CD4-positive, alpha-beta T cell treated with Interleukin-15 for 1 hour (primary cell): ENCODE measurements around the gene ARL2BP.
"Not testable (repeated sequence)": the region's sequence is repeated elsewhere in the genome, so short reads cannot be mapped to it uniquely, and the experiment has no call there.

ENCODE experiments used
- DNase-seq: peaks from one replicate; pipeline ENCODE4 v3.0.0-alpha.2; 2020

ARL2BP gene

DNA sequence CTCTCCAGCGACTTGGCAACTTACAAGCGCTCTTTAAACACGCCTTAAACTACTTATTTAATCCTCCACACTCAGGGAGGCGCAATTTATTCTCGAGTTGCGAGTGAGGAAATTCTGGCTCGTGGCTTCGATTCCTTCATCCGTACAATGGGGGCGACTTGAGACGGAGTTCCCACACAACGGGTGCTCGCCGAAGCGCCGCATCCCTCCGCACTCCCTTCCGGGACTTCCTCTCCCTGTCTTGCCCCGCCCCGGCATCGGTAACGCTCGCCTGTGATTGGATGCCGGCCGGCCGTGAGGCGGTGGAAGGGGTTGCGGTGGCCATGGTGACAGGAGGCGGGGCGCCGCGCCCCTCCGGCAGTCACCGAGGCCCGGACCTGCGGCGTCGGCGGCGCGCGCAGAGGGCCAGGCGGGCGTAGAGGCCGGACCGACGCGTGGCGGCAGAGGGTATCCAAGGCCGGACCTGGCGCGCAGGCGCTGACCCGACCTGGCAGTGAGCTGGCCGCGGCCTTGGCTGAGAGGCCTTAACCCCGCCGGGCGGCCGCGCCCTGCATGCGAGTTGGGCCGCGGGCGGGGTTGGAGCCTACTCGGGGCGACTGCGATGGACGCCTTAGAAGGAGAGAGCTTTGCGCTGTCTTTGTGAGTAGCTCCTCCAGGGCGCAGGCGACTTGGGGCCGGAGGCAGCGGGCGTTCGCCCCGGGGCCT, at the start of gene ARL2BP:
Gene ARL2BP, plus strand, starts transcription at position 493 of the 705 bp plus-strand sequence. Its CDS starts 109 bp downstream, at position 602.
- DNase-seq, result peak; percentile 97

DNA sequence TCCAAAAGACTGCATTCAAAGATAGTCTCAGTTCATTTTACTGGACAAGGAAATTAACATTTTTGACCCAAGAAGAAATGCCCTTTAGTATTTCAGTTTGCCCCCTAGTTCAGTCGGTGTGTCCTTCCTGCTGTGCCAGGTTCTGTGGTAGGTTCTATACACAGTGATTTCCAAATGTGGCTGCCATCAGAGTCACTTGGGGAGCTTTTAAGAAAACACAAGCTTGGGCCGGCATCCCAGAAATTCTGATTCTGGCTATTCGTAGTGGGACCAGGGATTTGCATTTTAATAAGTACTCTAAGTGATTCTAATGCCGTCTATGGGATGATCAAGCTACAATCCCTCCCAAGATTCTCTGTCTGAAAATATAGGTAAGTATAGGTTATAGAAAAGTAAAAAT, 48.8 kb upstream of the ARL2BP start:
- no peak for DNase-seq

DNA sequence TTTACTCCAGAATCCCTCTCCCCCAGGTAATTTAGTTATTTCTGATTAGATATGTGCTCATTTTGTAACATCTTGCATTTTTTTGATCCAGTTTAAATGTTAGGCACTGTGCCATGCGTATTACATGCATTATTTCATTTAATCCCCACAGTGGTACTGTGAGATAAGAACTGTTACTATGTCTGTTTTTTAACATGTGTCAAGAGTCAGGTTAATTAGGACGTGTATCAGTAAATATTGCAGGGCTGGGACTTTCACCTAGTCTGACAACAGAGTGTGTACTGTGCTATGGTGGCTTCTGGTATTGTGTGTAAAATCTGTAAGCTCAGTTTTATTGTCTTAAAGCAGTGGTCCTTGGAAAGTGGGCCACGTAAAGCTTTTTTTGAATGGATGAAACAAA, 48.3 kb upstream of the ARL2BP start:
- no peak for DNase-seq

DNA sequence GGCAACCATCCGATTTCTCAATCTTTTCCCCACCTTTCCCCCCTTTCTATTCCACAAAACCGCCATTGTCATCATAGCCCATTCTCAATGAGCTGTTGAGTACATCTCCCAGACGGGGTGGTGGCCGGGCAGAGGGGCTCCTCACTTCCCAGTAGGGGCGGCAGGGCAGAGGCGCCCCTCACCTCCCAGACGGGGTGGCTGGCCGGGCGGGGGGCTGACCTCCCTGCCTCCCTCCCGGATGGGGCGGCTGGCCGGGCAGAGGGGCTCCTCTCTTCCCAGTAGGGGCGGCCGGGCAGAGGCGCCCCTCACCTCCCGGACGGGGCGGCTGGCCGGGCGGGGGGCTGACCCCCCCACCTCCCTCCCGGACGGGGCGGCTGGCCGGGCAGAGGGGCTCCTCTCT, 44.7 kb upstream of the ARL2BP start:
- DNase-seq, result not testable (repeated sequence)

DNA sequence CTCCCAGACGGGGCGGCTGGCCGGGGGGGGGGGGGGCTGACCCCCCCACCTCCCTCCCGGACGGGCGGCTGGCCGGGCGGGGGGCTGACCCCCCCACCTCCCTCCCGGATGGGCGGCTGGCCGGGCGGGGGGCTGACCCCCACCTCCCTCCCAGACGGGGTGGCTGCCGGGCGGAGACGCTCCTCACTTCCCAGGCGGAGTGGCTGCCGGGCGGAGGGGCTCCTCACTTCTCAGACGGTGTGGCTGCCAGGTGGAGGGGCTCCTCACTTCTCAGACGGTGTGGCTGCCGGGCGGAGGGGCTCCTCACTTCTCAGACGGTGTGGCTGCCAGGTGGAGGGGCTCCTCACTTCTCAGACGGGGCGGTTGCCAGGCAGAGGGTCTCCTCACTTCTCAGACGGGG, 44.1 kb upstream of the ARL2BP start:
- not testable (repeated sequence) for DNase-seq

DNA sequence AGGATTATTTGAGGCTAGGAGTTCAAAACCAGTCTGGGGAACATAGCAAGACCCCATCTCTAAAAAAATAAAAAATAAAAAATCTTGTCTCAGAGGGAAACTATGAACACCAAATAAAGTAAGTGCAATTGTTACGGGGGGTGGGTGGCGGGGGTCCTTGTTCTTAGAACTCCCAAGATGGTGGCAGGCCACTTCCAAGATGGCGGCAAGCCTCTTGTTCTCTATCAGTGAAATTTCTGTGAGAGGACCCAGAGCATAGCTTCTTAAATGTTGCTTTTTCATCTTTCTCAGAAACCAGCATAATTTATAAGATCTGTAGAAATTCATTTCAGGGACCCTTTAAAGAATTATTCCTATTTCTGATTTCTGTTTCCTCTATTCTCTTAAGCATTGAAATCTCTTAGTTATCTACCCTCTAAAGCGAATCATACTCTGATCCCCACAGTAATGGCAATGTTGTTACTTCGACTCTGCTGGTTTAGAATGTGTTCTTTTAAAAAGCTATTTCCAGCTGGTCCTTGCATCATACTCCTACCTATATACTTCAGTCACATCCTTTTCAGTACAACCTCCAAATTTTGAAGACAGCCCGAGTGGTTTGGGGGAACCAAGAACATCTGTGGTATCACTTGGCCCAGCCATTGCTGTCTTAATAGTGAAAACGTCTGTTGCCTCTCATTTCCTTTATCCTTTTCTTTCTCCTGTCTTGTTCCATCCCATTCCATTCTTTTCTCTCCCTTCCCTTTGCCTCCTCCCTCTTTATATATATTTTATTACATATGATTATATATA, 42.8 kb upstream of the ARL2BP start:
- no peak for DNase-seq

DNA sequence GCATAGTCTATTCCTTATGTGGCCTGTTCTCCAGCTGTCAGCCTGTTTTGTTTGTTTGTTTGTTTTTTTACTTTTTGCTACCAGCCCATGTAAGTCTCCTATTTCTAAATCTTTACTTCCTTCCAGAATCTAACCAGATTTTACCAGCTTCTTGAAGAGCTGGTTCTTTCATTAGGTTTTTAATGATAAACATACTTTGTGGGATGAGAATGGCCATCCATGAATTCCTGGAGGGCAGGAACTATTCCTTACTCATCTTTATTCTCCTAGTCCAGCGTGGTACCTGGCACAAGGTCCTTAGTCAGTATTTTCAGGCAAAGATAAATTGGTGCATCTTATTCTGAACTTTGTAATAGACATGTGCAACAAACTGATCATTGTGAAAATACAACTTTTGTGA, 41.6 kb upstream of the ARL2BP start:
- no peak for DNase-seq

DNA sequence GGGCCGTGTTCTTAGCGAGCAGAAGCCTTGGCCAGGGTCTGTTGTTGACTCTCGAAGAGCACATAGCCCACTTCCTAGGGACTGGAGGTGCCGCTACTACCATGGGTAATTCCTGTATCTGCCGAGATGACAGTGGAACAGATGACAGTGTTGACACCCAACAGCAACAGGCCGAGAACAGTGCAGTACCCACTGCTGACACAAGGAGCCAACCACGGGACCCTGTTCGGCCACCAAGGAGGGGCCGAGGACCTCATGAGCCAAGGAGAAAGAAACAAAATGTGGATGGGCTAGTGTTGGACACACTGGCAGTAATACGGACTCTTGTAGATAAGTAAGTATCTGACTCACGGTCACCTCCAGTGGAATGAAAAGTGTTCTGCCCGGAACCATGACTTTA, 40.4 kb upstream of the ARL2BP start:
- no peak for DNase-seq

DNA sequence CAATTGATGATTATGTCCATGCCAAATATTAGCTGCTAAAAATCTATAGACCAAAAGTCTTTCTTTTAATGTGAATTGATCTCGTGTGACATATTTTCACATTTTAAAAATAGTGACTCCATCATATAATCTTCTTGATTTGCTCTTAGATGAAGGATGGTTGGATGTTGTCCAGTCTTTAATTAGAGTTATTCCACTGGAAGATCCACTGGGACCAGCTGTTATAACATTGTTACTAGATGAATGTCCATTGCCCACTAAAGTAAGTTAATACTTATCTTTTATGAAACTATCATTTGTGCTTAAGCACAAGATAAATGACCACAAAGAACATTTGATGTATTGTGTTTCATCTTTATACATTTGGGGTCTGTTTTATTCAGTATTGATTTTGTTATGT, 36.1 kb upstream of the ARL2BP start:
- DNase-seq, result no peak

DNA sequence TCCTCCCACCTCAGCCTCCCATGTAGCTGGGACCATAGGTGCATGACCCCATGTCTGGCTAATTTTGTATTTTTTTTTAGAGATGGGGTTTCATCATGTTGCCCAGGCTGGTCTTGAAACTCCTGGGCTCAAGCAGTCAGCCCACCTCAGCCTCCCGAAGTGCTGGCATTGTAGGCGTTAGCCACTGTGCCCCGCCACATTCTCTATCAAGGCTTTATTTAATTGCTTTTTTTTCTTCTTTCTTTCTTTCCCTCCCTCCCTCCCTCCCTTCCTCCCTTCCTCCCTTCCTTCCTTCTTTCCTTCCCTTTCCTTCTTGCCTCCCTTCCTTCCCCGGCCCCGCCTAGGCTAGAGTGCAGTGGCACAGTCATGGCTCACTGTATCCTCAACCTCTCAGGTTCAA, 35.3 kb upstream of the ARL2BP start:
- DNase-seq, result no peak

DNA sequence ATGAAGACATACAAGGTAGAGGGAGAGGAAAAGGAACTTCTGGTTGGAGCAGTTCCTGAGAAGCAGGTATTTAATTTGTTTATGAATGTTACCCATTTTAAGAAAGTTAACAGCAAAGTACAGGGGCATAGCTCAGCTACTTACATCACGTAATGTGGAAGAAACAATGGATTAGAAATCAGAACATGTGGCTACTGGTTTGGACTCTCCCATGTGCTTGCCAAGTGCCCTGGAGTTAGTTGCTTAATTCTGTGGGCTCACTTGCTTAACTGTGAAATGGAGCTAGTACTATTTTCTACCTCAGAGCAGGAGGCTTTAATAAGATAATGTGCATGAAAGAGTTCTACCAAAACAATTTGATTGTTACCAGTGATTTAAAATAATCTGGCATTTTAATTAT, 31.6 kb upstream of the ARL2BP start:
- no peak for DNase-seq

DNA sequence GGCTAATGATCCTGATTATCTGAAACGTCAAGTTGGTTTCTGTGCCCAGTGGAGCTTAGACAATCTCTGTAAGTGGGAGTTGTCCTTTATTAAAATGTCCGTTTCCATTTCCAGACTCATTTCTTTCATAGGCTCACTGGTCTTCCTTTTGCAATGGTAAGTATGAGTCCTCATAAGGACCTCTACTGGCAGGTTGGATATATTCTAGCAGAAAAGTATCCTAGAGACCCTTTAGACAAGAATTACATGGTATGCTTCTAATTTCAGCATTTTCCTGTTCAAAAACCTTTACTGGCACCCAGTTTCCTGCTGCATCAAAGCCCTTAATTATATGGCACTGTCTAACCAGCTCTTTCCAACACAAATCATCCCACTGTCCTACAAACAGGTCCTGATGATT, 28.1 kb upstream of the ARL2BP start:
- DNase-seq, result no peak

DNA sequence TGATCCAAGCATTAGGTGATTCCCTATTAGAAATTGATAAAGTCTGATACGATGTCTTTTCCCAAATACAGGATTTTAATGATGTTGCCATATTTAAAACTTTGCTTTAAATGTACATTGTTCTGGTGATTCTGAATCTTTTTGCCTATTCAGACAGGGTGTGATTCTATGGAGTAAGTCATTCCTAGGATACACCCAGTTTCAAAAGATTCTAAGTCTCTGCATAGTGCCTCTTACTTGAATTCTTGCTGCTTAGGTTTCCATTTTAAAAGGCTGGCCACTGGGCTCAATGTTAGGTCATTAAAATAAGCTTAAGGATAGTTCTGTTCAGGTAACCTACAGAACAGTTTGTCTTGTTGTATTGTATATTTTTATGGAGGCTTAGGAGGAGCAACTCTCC, 22.0 kb upstream of the ARL2BP start:
- no peak for DNase-seq

DNA sequence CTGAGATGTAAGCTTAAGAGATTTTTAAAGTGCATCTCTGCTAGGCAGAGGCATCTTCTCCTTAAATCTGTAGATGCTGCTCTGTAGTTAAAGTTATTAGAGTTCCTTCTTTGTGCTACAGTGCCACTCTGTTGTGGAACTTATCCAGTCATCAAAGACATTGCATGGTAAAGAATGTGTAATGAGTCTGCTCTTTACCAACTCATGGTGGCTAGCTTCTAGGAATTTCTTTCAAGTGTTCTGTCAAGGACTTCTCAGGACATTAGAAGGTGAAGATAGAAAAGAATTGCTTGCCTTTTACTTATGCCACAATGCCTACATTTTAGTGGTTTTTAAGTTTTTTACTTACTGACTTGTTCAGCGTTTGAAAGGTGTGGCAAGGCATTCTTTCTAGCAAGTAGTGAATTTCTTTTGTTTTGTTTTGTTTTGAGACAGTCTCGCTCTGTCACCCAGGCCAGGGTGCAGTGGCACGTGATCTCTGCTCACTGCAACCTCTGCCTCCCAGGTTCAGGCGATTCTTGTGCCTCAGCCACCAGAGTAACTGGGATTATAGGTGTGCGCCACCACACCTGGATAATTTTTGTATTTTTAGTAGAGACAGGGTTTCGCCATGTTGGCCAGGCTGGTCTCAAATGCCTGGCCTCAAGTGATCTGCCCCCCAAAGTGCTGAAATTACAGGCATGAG, 20.3 kb upstream of the ARL2BP start:
- no peak for DNase-seq

DNA sequence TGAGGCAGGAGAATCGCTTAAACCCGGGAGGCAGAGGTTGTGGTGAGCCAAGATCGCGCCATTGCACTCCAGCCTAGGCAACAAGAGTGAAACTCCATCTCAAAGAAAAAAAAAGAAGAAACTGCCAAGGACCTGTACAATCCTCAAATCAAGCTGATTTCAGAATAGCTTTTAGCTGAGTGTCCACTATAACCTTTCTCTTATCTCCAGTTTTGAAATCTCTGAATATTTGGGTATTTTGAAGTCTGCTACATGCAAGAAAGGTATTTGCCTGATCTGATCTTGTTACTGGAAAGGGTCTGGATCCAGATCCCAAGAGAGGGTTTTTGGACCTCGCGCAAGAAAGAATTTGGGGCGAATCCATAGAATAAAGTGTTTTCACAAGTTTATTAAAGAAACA, 19.1 kb upstream of the ARL2BP start:
- DNase-seq, result no peak

DNA sequence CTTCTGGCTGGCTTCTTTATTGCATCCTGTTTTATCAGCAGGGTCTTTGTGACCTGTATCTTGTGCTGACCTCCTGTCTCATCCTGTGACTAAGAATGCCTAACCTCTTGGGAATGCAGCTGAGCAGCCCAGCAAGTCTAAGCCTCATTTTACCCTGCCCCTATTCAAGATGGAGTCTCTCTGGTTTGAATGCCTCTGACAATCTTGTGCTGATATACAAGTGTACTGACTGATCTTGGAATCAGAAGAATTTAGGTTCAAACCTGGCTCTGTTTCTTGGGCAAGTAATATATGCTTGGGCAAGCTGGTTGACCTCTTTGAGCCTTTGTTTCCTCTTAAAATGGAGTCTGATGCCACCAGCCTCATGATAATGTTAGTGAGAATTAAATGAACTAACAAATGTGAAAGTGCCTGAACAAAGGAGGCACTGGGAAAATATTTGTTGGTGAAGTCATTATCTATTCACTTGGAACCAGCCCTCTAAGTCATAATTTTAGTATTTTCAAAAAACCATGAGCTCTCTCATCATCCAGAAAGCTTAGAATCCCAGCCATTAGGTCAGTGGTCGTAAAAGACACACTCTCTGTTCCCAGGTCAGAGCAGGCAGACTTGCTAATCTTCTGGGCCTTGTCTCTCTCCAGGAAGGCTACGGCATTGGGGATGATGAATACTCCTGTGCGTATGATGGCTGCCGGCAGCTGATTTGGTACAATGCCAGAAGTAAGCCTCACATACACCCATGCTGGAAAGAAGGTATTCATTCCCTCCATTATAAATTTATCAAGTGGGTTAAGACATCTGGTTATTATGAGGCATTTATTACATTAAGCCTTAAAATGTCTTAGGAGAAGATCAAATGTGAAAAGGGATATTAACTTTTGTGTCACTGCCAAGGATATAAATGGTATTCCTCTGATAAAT, 18.1 kb upstream of the ARL2BP start:
- DNase-seq, result no peak

DNA sequence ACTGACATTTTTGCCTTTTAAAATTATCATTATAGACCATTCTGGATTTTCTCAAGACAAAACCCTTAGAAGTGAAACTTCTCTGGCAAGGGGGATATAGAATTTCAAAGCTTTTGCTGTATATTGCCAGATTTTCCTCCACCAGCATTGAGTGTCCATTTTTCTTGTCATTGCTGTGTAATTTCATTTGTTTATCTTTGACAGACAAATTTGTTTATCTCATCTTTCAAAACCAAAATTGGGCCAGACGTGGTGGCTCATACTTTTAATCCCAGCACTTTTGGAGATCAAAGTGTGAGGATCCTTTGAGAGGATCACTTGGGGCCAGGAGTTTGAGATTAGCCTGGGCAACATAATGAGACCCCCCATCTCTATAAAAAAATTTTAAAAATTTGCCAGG, 16.0 kb upstream of the ARL2BP start:
- no peak for DNase-seq

DNA sequence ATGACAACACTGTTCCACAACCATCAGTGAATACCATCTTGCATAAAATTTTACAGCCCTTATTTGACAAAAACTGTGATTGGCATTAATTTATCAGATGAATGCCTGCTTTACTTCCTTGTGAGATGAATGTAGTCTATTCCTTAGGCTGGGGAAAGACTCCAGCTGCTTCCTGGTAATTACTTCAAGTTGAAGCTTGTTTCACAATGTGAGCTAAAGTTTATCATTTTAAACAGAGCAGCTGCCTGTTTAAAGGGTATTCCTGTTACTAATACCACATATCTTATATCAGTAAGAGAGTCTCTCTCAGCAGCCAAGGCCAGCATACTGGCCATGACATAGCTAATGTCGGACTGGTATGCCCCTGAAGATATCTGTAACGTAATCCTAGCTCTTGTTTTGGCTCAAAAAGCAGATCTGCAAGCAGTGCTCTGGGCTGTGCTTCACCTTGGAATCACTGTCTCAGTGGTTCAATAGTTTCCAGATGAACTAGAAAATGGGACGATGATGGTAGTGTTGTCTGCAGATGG, 13.2 kb upstream of the ARL2BP start:
- DNase-seq, result no peak

DNA sequence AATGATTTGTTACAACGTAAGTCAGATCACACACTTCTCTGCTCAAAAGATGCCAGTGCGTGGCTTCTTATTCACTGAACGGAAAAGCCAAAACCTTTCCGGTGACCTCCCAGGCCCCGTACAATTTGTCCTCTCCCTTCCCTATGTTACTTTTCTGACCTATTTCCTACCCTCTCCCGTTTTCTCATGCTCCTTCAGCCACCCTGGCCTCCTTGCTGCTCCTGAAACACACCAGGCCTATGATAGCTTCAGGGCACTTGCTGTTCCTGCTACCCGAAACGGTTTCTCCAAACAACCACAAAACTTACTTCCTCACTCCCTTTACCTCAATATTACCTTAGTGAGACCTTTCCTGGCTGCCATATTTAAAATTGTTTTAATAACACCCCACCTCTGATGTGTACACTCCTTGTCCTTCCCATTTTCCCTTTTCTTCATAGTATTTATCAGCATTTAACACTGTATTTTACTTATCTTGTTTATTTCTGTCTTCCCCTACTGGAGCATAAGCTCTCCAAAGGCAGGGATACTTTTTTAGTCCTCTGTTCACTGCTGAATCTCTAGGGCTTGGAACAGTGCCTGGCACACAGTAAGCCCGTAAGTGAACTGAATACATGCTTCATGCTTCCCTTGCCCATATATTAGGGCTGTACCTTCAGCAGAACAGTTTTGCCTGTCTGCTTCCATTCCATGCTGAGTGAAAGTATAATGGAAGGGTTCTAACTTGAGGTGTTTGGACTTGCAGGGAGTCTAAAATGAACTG, 10.9 kb upstream of the ARL2BP start:
- no peak for DNase-seq

DNA sequence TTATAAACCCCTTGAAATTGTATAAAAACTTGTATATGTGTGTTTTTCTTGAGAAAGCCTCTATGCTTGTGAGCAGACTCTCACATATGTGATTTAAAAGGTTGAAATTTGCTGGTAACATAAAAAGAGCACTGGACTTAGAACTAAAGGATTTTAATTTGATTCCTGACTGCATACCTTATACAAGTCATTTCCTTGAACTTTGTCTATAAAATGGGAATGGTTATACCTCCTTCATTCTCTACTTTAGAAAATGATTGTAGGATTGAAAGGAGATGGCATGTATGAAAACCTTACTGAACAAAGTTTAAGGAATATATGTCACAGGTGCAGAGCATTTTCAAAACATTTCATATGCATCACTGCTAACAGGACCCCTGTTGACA, 10.4 kb upstream of the ARL2BP start:
- no peak for DNase-seq

DNA sequence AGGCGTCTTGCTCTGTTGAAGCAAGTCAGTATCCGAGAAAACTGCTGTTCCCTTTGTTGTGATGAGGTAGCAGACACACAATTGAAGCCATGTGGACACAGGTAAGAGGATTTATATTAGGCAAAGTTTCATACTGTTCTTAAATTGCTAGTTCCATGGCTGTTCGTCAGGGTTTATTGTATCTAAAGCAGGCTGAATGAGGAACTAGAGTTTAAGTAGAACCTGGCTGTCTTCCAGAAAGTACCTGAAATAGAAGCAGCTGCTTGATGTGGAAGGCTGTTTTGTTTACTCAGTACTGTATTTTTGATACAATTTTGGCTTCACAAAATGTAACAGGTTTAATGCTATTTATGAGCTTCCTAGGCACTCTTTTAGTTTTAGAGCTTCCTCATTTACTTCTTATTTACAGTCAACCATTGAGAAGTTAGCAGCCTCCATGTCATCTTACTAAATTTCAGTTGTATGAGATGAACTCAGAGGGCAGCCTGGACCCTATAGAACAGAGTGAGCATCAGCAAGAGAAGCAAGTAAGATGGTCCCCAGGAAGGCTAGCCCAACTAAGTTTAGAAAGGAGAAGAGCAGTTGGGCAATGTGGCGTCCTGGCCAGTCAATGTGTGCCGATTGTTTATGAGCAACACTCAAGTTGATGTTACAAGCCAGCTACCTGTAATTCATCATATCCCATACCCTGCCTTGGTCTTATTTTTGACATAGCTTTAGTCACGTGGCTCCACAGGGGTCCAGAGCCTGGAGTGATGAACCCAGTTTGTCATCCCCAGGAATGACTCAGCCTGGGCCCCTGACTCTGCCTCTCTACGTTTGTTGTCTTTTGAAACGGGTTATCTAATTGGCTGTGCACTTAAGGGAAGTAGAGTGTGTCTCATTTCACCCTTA, 9.7 kb upstream of the ARL2BP start:
- peak; percentile 27 for DNase-seq
